ENCODE measurements around the gene MT1X.
A peak's percentile ranks its signal among the peaks of the same experiment; 100 is the strongest.

Gene MT1X

DNA sequence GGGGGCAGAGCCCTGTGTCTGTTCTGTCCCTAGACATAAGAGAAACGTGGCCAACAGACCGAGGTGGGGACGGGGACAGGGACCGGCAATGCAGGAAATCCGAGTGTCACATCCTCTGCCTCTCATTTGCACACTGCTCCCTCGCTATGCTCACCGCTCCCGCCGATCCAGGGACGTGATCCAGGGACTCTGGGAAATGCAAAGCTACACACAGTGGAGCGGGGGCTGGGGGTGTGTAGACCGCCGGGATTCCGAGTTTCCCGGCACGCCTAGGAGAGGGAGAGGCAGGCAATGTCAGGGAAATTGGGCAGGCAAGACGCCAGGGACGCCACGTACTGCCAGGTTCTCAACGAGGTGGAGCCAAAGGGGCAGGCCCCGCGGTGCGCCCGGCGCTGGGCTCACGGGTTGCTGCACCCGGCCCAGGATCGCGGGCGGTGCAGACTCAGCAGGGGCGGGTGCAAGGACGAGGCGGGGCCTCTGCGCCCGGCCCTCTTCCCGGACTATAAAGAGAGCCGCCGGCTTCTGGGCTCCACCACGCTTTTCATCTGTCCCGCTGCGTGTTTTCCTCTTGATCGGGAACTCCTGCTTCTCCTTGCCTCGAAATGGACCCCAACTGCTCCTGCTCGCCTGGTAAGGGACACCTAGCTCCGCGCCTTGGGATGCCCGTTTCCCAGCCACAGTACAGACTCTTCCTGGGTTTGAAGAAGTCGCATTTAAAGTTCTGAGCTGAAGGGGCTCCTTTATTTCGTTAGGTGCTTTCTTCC lies at the start of gene MT1X:
Gene MT1X, plus strand, starts transcription at position 532 of the 764 bp plus-strand sequence. Its CDS starts 71 bp downstream, at position 603.
- DNase-seq (ENCODE audit: low read depth in 2 of 2), result peak; percentile 68 to 77

DNA sequence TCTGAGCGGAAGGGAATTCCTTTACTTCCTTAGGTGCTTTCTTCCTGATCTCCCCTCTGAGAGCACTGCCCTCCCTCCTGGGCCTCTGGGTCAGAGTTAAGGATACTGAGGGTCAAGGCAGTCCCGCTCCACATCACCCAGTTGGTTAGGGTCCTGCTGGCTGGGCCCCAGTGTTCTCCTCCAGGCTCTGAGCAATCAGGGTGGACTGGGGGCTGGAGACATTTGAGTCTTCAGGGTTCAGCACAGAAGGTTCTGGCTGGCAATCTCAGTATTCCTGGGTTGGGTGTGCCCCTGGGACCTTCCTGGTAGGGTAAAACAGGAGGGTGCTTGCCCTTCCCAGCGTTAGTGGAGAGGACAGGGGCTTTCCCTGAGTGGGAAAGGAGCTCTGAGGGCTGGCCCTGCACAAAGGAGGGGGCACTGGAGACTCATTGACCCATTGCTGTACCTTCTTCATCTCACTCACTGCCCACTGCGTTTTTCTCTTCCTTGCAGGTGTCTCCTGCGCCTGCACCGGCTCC lies 49.4 kb upstream of the MT1X start:
- no peak for DNase-seq (ENCODE audit: low read depth in 2 of 2)

DNA sequence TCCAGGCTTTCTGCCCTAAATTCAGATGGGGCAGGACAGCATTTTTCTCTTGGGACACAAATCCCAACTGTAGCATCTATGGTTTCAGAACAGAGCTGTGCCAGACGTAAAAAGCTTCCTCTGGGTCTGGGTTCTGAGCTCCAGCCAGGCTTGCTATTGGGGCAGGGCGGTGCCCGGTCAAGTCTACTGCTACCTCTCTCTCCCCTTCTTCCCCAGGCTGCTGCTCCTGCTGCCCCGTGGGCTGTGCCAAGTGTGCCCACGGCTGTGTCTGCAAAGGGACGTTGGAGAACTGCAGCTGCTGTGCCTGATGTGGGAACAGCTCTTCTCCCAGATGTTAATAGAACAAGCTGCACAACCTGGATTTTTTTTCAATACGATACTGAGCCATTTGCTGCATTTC lies 48.7 kb upstream of the MT1X start:
- no peak for DNase-seq (ENCODE audit: low read depth in 2 of 2)

DNA sequence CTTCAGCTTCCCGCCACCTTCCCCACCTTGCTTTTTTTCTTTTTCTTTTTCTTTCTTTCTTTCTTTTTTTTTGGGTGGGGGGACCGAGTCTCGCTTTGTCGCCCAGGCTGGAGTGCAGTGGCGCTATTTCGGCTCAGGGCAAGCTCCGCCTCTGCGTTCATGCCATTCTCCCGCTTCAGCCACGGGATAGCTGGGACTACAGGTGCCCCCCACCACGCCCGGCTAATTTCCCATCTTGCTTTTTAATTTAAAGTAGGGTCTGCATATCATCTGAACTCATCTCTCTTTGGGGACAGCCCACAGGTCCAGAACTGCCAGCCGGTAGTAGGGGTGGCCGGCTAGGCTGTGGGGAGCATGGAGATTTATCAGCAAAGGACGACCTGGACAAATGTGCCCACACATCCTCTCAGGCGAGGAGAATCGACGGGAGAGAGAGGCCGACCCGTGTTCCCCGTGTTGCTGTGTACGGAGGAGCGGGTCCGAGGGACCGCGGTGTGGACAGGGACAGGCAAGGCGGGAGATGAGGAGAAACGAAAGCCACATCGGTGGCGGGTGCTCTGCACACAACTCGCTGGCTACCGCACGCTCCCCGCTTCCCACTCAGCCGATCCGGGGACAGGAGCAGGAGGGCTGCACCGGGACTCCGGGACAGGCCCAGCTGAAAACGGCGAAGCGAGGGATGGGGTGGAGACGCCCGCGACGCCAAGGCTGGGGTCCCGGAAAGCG lies 47.4 kb upstream of the MT1X start:
- no peak for DNase-seq (ENCODE audit: low read depth in 2 of 2)

DNA sequence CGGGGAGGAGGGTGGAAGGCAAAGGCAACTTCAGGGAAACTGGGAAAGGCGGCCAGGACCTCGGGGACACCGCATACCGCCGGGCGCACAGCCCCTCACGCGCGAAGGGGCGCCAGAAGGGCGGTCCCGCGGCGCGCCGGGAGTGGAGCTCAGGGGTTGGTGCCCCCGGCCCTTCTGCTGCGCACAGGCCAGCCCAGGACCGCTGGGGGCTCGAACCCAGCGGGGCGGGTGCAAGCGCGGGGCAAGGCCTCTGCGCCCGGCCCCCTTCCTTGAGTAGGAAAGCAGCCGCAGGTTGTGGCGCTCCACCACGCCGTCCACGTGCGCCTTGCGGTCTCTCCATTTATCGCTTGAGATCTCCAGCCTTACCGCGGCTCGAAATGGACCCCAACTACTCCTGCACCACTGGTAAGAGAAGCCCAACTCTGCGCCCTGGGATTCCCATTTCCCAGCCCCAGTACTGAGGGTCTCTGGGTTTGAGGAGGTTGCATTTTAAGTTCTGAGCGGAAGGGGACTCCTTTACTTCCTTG lies 46.8 kb upstream of the MT1X start:
- DNase-seq (ENCODE audit: low read depth in 2 of 2), result no peak

DNA sequence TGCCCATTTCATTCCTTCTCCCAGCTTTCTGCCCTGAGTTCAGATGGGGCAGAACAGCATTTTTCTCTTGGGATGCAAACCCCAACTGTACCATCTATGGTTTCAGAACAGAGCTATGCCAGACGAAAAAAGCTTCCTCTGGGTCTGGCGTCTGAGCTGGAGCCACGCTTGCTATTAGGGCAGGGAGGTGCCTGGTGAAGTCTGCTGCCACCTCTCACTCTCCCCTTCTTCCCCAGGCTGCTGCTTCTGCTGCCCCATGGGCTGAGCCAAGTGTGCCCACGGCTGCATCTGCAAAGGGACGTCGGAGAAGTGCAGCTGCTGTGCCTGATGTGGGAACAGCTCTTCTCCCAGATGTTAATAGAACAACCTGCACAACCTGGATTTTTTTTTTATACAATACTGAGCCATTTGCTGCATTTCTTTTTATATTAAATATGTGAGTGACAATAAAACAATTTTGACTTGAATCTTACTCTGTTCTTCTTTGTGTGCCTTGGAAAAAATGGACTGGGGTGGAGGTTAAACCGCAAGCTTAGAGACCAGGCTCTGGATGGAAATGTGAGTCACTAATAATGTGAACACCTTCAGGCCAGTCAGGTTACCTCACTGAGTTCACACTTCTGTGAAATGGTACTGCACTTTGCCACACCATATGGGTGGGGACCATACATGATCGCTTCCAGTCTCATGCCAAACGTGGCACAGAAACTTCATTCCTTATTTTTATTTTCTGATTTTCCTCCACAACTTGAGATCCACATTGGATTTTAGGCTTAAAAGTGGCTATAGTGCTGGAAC lies 45.5 kb upstream of the MT1X start:
- no peak for DNase-seq (ENCODE audit: low read depth in 2 of 2)

DNA sequence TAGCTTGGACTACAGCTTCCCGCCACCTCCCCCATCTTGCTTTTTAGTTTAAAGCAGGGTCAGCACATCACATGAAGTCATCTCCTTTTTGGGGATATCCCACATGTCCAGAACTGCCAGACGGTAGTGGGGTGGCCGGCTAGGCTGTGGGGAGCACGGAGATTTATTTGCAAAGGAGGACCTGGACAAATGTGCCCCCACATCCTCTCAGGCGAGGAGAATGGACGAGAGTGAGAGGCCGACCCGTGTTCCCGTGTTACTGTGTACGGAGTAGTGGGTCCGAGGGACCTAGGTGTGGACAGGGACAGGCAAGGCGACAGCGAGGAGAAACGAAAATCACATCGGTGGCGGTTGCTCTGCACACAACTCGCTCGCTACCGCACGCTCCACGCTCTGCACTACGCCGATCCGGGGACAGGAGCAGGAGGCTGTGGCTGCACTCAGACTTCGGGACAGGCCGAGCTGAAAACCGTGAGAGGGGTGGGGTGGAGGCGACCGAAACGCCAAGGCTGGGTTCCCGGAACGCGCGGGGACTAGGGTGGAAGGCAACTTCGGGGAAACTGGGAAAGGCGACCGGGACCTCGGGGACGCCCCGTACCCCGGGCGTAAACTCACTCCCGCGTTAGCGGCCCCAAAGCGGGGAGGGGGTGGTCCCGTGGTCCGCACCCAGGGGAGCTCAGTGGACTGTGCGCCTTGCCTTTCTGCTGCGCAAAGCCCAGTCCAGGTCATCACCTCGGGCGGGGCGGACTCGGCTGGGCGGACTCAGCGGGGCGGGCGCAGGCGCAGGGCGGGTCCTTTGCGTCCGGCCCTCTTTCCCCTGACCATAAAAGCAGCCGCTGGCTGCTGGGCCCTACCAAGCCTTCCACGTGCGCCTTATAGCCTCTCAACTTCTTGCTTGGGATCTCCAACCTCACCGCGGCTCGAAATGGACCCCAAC lies 44.2 kb upstream of the MT1X start, which contains the start of gene MT1A:
Gene MT1A, plus strand, starts transcription at position 853 of the 937 bp plus-strand sequence. Its CDS starts 73 bp downstream, at position 926.
- no peak for DNase-seq (ENCODE audit: low read depth in 2 of 2)

DNA sequence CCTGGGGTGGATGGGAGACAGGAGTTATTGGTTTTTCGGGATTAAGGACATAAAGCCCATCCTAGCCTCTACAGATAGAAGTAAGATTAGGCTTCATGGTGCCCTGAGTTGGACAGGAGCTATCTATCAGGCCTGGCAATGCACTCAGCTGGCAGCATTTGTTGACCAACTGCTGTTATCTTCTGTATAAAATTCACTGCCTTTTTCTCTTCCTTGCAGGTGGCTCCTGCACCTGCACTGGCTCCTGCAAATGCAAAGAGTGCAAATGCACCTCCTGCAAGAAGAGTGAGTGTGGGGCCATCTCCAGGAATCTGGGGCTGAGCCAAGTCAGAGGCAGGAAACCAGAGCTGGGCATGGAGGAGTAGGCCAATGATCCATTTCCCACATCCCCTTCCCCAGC lies 43.2 kb upstream of the MT1X start:
- DNase-seq (ENCODE audit: low read depth in 2 of 2), result no peak

DNA sequence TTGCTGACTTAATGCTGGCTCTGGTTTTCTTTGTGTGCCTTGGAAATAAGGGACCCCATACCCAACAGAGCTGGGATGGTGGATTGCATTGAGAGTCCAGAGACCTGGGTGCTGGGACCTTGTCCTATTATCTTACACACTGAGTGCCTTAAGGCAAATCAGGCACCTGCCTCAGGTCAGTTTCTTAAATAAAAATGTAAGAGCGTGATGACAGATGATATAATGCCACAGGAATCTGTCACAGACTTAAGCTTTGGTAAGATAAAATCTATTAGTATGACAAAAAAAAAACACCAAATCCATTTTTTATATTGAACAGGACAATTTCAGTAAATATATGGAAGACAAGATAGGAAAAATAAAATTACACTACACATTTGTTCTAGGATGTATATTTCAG lies 42.2 kb upstream of the MT1X start:
- no peak for DNase-seq (ENCODE audit: low read depth in 2 of 2)

DNA sequence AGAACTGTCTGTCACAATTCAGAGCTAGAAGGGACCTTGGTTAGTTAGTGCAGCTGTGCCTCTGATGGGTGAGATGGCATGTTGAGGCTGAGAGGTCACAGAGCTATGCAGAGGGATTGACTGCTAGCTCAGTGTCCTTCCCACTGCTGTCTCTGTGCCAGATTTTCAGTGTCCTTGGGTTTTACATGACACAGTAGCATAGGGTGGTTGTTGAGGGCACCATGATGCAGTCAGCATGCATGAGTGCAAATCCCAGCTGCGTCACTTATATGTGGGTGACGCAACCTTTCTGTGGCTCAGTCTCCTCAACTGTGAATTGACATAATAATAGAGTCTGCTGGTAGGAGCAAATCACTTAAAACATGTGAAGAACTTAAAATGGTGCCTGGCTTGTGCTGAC lies 41.1 kb upstream of the MT1X start:
- no peak for DNase-seq (ENCODE audit: low read depth in 2 of 2)

DNA sequence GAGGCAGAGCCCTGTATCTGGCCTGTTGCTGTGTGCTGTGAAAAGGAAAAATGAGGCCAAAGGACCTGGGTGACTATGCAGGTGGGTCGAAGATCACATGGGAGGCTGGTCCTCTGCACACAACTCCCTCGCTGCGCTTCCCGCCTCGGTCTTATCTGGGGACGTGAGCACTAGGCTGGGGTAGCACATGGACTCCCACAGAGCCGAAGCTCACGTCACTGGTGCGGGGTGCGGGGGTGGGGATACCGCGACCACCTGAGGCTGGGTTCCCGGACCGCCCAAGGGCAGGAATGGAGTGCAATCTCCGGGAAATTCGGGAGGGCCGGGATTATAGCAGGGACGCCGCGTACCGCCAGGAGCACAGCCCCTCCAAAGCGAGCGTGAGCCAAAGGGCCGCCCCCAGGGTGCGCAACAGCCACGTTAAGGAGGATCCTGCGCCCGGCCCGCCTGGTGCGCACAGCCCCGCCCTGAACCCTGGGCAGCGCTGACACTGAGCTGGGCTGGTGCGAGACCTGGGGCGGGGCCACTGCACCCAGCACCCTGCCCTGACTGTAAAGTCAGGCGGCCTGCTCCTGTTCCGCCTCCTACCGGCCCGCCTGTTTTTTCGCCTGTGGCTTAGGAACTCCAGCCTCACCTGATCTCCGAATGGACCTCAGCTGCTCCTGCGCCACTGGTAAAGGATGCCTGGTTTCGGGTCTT lies 39.0 kb upstream of the MT1X start:
- DNase-seq (ENCODE audit: low read depth in 2 of 2), result peak; percentile 33 to 39

DNA sequence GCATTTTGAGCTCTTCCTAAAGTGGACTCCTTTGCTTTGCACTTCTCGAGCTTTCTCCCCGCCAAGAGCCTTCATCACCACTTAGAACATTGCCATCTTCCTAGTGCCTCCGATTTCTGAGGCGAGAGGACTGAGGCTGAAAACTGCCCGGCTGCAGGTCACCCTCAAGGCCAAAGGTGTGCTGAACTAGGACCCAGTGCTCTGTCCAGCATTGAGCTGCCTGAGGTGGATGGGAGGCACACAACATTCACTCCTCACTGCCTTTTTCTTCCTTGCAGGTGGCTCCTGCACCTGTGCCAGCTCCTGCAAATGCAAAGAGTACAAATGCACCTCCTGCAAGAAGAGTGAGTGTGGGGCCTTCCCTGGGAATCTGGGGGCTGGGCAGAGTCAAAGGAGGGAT lies 38.4 kb upstream of the MT1X start:
- no peak for DNase-seq (ENCODE audit: low read depth in 2 of 2)

DNA sequence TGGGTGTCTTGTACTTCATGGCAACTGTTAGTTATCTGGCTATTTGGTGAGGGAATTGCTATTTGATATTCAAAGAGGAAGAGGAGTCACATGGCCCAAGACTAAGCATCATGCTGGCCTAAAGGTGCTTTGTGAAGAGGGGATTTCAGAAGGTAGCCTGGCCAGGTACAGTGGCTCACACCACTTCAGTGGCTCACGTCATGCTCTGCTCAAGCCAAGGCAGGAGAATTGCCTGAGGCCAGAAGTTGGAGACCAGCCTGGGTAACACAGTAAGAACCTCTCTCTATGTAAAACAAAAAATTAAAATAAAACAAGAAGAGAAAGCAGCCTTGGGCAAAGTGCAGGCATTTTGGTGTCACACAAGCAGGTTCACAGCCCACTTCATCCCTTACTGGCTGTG lies 37.0 kb upstream of the MT1X start:
- no peak for DNase-seq (ENCODE audit: low read depth in 2 of 2)

DNA sequence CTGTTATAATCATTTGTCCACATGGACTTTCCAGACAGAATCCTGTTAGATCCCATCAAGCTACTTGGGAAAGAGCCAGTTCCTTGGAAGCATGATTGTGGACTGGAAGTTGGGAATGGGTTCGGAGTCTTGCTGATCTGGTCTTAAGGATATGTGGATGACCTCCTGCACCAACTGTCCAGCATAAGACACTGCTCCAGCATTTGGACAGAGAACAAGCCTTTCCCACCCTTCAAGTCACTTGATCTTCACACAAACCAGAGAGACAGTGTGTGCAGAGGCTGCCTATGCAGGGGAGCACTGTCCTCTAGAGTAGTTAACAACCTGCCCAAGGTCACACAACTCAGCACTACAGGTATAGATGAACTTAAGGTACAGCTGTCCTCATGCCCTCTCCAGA lies 36.4 kb upstream of the MT1X start:
- DNase-seq (ENCODE audit: low read depth in 2 of 2), result no peak

DNA sequence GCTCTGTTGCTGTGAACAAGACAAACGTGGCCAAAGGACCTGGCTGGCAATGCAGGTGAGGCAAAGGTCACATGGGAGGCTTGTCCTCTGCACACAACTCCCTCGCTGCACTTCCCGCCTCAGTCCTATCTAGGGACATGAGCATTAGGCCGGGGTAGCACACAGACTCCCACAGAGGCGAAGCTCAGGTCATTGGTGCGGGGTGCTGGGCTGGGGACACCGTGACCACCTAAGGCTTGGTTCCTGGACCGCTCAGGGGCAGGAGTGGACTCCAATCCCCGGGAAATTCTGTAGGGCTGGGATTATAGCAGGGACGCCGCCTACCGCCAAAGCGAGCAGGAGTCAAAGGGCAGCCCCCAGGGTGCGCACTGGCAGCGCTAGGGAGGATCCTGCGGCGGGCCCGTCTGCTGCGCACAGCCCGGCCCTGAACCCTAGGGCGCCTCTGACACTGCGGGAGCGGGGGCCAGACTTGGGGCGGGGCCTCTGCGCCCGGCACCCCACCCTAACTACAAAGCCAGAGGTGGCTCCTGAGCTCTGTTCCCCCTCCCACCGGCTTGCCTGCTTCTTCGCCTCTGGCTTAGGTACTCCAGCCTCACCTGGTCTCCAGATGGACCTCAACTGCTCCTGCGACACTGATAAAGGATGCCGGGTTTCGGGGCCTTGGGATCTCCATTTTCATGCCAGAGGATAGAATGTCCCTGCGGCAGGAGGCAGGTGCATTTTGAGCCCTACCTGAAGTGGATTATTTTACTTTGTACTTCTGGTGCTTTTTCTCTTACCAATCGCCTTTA lies 34.4 kb upstream of the MT1X start:
- no peak for DNase-seq (ENCODE audit: low read depth in 2 of 2)

DNA sequence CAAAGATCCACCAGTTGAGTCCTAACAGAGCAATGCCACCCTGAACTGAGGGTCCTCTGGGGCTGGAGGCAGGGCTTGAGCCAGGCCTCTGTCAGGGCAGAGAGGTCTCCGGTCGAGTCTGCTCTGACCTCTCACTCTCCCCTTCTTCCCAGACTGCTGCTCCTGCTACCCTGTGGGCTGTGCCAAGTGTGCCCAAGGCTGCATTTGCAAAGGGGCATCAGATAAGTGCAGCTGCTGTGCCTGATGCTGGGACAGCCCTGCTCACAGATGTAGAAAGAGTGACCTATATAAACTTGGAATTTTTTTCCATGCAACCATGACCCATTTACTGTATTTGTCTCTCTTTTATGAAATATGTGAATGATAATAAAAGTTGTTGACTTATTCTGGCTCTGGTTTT lies 33.0 kb upstream of the MT1X start:
- DNase-seq (ENCODE audit: low read depth in 2 of 2), result no peak

DNA sequence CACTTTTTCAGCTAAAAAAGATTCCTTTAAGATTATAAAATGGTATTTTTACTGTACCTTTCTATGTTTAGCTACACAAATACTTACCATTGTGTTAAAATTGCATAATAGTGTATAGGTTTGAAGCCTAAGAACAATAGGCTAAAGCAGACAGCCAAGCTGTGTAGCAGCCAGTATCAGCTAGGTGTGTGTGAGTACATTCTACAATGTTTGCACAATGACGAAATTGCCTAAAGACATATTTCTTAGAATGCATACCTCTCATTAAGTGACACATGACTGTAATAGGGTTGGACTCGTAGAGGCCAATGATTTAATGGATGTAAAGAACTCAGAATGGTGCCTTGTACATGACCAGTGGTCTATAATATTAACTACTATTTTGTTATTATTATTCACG lies 32.5 kb upstream of the MT1X start:
- DNase-seq (ENCODE audit: low read depth in 2 of 2), result no peak

DNA sequence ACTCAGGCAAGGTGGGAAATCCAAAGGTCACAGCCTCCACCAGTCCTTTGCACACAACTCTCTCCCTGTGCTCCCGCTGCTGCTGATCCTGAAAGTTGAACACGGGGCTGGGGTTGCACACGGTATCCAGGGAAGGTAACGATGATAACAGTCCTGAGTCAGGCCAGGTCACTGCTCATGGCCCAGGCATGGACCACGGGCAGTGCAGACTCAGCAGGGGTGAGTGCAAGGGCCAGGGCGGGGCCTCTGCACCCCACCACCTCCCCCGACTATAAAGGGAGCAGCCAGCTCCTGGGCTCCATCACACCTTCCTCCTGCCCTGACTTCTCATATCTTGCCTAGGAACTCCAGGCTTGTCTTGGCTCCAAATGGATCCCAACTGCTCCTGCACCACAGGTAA lies 30.7 kb upstream of the MT1X start, which contains the start of gene MT1B:
Gene MT1B, plus strand, starts transcription at position 301 of the 400 bp plus-strand sequence. Its CDS starts 68 bp downstream, at position 369.
- DNase-seq (ENCODE audit: low read depth in 2 of 2), result no peak

DNA sequence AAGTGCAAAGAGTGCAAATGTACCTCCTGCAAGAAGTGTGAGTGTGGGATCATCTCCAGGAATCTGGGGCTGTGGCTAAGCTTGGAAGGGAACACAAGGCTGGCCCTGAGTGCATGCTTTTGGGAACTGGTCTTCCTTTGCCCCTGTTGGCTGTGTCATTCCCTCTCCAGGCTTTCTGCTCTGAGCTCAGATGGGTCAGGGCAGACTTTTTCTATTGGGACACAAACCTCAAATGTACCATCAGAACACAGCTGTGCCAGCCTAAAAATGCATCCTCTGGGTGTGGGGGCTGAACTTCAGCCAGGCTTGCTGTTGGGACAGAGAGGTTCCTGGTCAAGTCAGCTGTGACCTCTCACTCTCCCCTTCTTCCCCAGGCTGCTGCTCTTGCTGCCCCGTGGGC lies 29.7 kb upstream of the MT1X start:
- no peak for DNase-seq (ENCODE audit: low read depth in 2 of 2)
